HepG2 (cell line): ENCODE results near the gene LARP1. TPM values are rescaled to one million over a fixed set of nuclear protein-coding genes. Genes with fewer than 3 reads are reported as not detected.

ENCODE experiments used
- ASH2L ChIP-seq: fragments of 300-600, 200-600 bp; sonication (generic); IDR thresholded peaks from 2 replicates; pipeline ENCODE4 v1.7.0; 2017; ENCODE audit warnings: low read depth, mild to moderate bottlenecking, moderate library complexity, mixed read lengths, low read length; ENCODE audit not compliant: insufficient read length
- ATRX ChIP-seq: sonication (generic); formaldehyde crosslinking; IDR thresholded peaks from 2 replicates; pipeline ENCODE4 v1.4.0; 2020; ENCODE audit warnings: missing genetic modification reagents, borderline replicate concordance
- CENPBD1 ChIP-seq: sonication (generic); formaldehyde crosslinking; IDR thresholded peaks from 2 replicates; pipeline ENCODE4 v1.8.0; 2022; ENCODE audit warnings: missing genetic modification reagents, low read depth, mild to moderate bottlenecking, borderline replicate concordance
- KDM1A ChIP-seq: IDR thresholded peaks from 2 replicates; pipeline ENCODE4 v1.6.1; 2016; ENCODE audit warnings: missing compliant biosample characterization
- MAFG ChIP-seq: sonication (generic); formaldehyde crosslinking; IDR thresholded peaks from 2 replicates; pipeline ENCODE4 v1.5.1; 2020; ENCODE audit warnings: mild to moderate bottlenecking, missing genetic modification reagents
- MAFK ChIP-seq, 2 experiments: IDR thresholded peaks in 1 of 2; conservative IDR thresholded peaks in 1 of 2; 2 replicates each; pipeline ENCODE4 v1.6.1; 2011; ENCODE audit warnings: improper control_type of control experiment in 2 of 2, low read length in 2 of 2
- MATR3 ChIP-seq: sonication (generic); formaldehyde crosslinking; IDR thresholded peaks from 2 replicates; pipeline ENCODE4 v1.4.0; 2020; ENCODE audit warnings: missing genetic modification reagents
- MED1 ChIP-seq: sonication (generic); formaldehyde crosslinking; IDR thresholded peaks from 2 replicates; pipeline ENCODE4 v1.4.0; 2020; ENCODE audit warnings: missing genetic modification reagents
- MTA1 ChIP-seq: sonication (generic); formaldehyde crosslinking; IDR thresholded peaks from 2 replicates; pipeline ENCODE4 v1.4.0; 2020; ENCODE audit warnings: missing genetic modification reagents, mild to moderate bottlenecking, borderline replicate concordance
- PAWR ChIP-seq: sonication (generic); formaldehyde crosslinking; IDR thresholded peaks from 2 replicates; pipeline ENCODE4 v1.4.0; 2020; ENCODE audit warnings: missing genetic modification reagents, mild to moderate bottlenecking, borderline replicate concordance
- PITX1 ChIP-seq: sonication (generic); formaldehyde crosslinking; IDR thresholded peaks from 2 replicates; pipeline ENCODE4 v1.5.1; 2020; ENCODE audit warnings: mild to moderate bottlenecking, missing genetic modification reagents
- PTBP1 ChIP-seq: fragments of 200-400 bp; formaldehyde crosslinking; IDR thresholded peaks from 2 replicates; pipeline ENCODE4 v1.6.1; 2018; ENCODE audit warnings: low read length, low read depth; ENCODE audit not compliant: poor library complexity, severe bottlenecking
- SAP130 ChIP-seq: IDR thresholded peaks from 2 replicates; pipeline ENCODE4 v1.6.1; 2016; ENCODE audit warnings: low read depth
- SIN3B ChIP-seq: fragments of 150-350 bp; IDR thresholded peaks from 2 replicates; pipeline ENCODE4 v1.6.1; 2014; ENCODE audit warnings: low read length
- SOX5 ChIP-seq: IDR thresholded peaks from 2 replicates; pipeline ENCODE4 v1.6.1; 2016; ENCODE audit warnings: borderline replicate concordance
- TAF1 ChIP-seq: sonication (generic); formaldehyde crosslinking; IDR thresholded peaks from 2 replicates; pipeline ENCODE4 v1.4.0; 2020; ENCODE audit warnings: missing genetic modification reagents
- TBX3 ChIP-seq: fragments of 450-650 bp; IDR thresholded peaks from 2 replicates; pipeline ENCODE4 v1.6.1; 2017; ENCODE audit warnings: antibody characterized with exemption, mild to moderate bottlenecking, inconsistent platforms, borderline replicate concordance
- TOPORS ChIP-seq: sonication (generic); formaldehyde crosslinking; IDR thresholded peaks from 2 replicates; pipeline ENCODE4 v1.8.0; 2023; ENCODE audit warnings: mild to moderate bottlenecking, missing genetic modification reagents
- ZBTB7B ChIP-seq: sonication (generic); formaldehyde crosslinking; IDR thresholded peaks from 2 replicates; pipeline ENCODE4 v1.4.0; 2020; ENCODE audit warnings: missing genetic modification reagents
- ZFP62 ChIP-seq: sonication (generic); formaldehyde crosslinking; IDR thresholded peaks from 2 replicates; pipeline ENCODE4 v1.4.0; 2020; ENCODE audit warnings: missing genetic modification reagents
- ZFY ChIP-seq: sonication (generic); formaldehyde crosslinking; IDR thresholded peaks from 2 replicates; pipeline ENCODE4 v1.4.0; 2020; ENCODE audit warnings: missing genetic modification reagents
- ZMYM2 ChIP-seq: sonication (generic); formaldehyde crosslinking; IDR thresholded peaks from 2 replicates; pipeline ENCODE4 v1.8.0; 2022; ENCODE audit warnings: mild to moderate bottlenecking, missing genetic modification reagents
- ZNF205 ChIP-seq: IDR thresholded peaks from 2 replicates; pipeline ENCODE4 v1.6.1; 2018; ENCODE audit warnings: missing biosample characterization, missing genetic modification reagents
- ZNF331 ChIP-seq: sonication (generic); formaldehyde crosslinking; IDR thresholded peaks from 2 replicates; pipeline ENCODE4 v1.4.0; 2020; ENCODE audit warnings: missing genetic modification reagents
- ZNF350 ChIP-seq: sonication (generic); formaldehyde crosslinking; IDR thresholded peaks from 2 replicates; pipeline ENCODE4 v1.4.0; 2020; ENCODE audit warnings: mild to moderate bottlenecking, low read depth, missing genetic modification reagents, borderline replicate concordance
- ZNF367 ChIP-seq: sonication (generic); formaldehyde crosslinking; IDR thresholded peaks from 2 replicates; pipeline ENCODE4 v1.4.0; 2020; ENCODE audit warnings: missing genetic modification reagents, borderline replicate concordance
- ZNF460 ChIP-seq: sonication (generic); formaldehyde crosslinking; IDR thresholded peaks from 2 replicates; pipeline ENCODE4 v1.5.1; 2020; ENCODE audit warnings: missing genetic modification reagents, mild to moderate bottlenecking, borderline replicate concordance
- ZNF691 ChIP-seq: sonication (generic); formaldehyde crosslinking; IDR thresholded peaks from 2 replicates; pipeline ENCODE4 v1.4.0; 2020; ENCODE audit warnings: missing genetic modification reagents, low read depth, mild to moderate bottlenecking, borderline replicate concordance
- ZNF709 ChIP-seq: sonication (generic); formaldehyde crosslinking; IDR thresholded peaks from 2 replicates; pipeline ENCODE4 v1.5.0; 2020; ENCODE audit warnings: mild to moderate bottlenecking, missing genetic modification reagents
- ZNF737 ChIP-seq: sonication (generic); formaldehyde crosslinking; IDR thresholded peaks from 2 replicates; pipeline ENCODE4 v1.5.0; 2020; ENCODE audit warnings: missing genetic modification reagents, mild to moderate bottlenecking, borderline replicate concordance
- ZNF790 ChIP-seq: sonication (generic); formaldehyde crosslinking; IDR thresholded peaks from 2 replicates; pipeline ENCODE4 v1.8.0; 2022; ENCODE audit warnings: missing genetic modification reagents, mild to moderate bottlenecking, borderline replicate concordance
- ZNF83 ChIP-seq: sonication (generic); formaldehyde crosslinking; IDR thresholded peaks from 2 replicates; pipeline ENCODE4 v1.4.0; 2020; ENCODE audit warnings: missing genetic modification reagents, mild to moderate bottlenecking, borderline replicate concordance
- ZSCAN22 ChIP-seq: sonication (generic); formaldehyde crosslinking; IDR thresholded peaks from 2 replicates; pipeline ENCODE4 v1.4.0; 2020; ENCODE audit warnings: mild to moderate bottlenecking, missing genetic modification reagents
- polyA plus RNA-seq, 8 experiments: library from polyadenylated mRNA; depleted of rRNA in 3 of 8; stranded (reverse) in 7 of 8; unstranded in 1 of 8; fragments of >200 nt; fragmentation: Illumina TruSeq in 4 of 8; extraction: Trizol in 4 of 8; gene quantifications; 2 replicates each; pipeline versions ENCODE4 v1.2.1 to v1.2.3, GENCODE V29; 2011 to 2016; ENCODE audit warnings: low read depth in 4 of 8, missing spikeins in 1 of 8, mixed read lengths in 1 of 8; ENCODE audit not compliant: insufficient read depth in 1 of 8
- total RNA-seq, 5 experiments: library from RNA; depleted of rRNA; stranded (reverse); fragments of >200 nt; fragmentation: Illumina TruSeq; extraction: Trizol; gene quantifications; 2 replicates each; pipeline ENCODE4 v1.2.3, GENCODE V29; 2016; ENCODE audit warnings: low read depth in 1 of 5

Gene LARP1
- total and polyA plus RNA-seq, 2 of the 13 experiments (the other 11 are each of a cell fraction or from before 2014, with no cell fraction given): 45.2 to 61.4 TPM

- no peak for TF ChIP-seq ZNF83 (CRISPR knock-in tag)
- no peak for TF ChIP-seq ZFP62 (CRISPR knock-in tag)
- TF ChIP-seq TOPORS (CRISPR knock-in tag): 0 out of 2 replicates have a peak, but pooled peaks have one; percentile 27
- TF ChIP-seq ZFY (CRISPR knock-in tag): 0 out of 2 replicates have a peak, but pooled peaks have one; percentile 7
- TF ChIP-seq SIN3B: no peak
- no peak for TF ChIP-seq ZNF691 (CRISPR knock-in tag)
- TF ChIP-seq KDM1A (CRISPR knock-in tag): no peak
- TF ChIP-seq MAFG: peak; percentile 52; the same call in 1 of the 2 replicates
- TF ChIP-seq PAWR (CRISPR knock-in tag): no peak
- peak; percentile 78 for TF ChIP-seq ZNF331
- TF ChIP-seq ASH2L: no peak
- peak; percentile 96 for TF ChIP-seq MAFK (conservative IDR thresholded peaks at IDR 0.05 in 1 of 2, IDR thresholded peaks at IDR 0.05 in 1 of 2; ENCODE audit: low read length in 2 of 2)
- TF ChIP-seq ZNF367 (CRISPR knock-in tag): no peak
- no peak for TF ChIP-seq ATRX (CRISPR knock-in tag)
- TF ChIP-seq MATR3 (CRISPR knock-in tag): no peak
- TF ChIP-seq ZNF737 (CRISPR knock-in tag): no peak
- TF ChIP-seq ZBTB7B (CRISPR knock-in tag): peak; percentile 77; the same call in 1 of the 2 replicates
- TF ChIP-seq ZNF790 (CRISPR knock-in tag): no peak
- no peak; the same call in 1 of the 2 replicates for TF ChIP-seq ZNF460
- TF ChIP-seq PITX1: peak; percentile 97
- TF ChIP-seq ZNF205 (CRISPR knock-in tag): peak; percentile 84; the same call in 1 of the 2 replicates
- TF ChIP-seq PTBP1: no peak
- no peak for TF ChIP-seq ZNF709 (CRISPR knock-in tag)
- TF ChIP-seq MED1 (CRISPR knock-in tag): peak; percentile 94
- no peak for TF ChIP-seq TAF1 (CRISPR knock-in tag)
- no peak for TF ChIP-seq ZSCAN22 (CRISPR knock-in tag)
- TF ChIP-seq SAP130: peak; percentile 89
- TF ChIP-seq ZNF350 (CRISPR knock-in tag): no peak
- TF ChIP-seq SOX5 (CRISPR knock-in tag): peak; percentile 93
- TF ChIP-seq ZMYM2 (CRISPR knock-in tag): no peak
- TF ChIP-seq CENPBD1 (CRISPR knock-in tag): no peak
- TF ChIP-seq TBX3: peak; percentile 54; the same call in 1 of the 2 replicates
- no peak for TF ChIP-seq MTA1 (CRISPR knock-in tag)
Observed at GRCh38 chr5:154842689-154843530, 87.7 kb downstream of the LARP1 start (continued).
